Prostate gland (tissue), 2 donors: ENCODE measurements around the gene BOK.

ENCODE experiments used
- CTCF ChIP-seq, 4 experiments: fragments of 200-600 bp in 2 of 4; fragments of 450-650 bp in 2 of 4; sonication (generic) in 2 of 4; IDR thresholded peaks; 1 replicate in 3 of 4; 2 replicates in 1 of 4; pipeline ENCODE4 v1.5.1; 2016 to 2019; ENCODE audit warnings: antibody characterized with exemption in 4 of 4, mild to moderate bottlenecking in 2 of 4, moderate library complexity in 2 of 4
- POLR2A ChIP-seq: fragments of 450-650 bp; IDR thresholded peaks from one replicate; pipeline ENCODE4 v1.6.1; 2016; ENCODE audit warnings: antibody characterized with exemption, mild to moderate bottlenecking

- TF ChIP-seq CTCF (IDR thresholded peaks at IDR 0.05) (no peak), POLR2A (no peak)
Measured at GRCh38 chr2:241538838-241539615, 19.5 kb upstream of the BOK start.
